Skeletal muscle satellite cell (primary cell): Measurements from ENCODE around the gene DDX28.
"Not testable (repeated sequence)": the region's sequence is repeated elsewhere in the genome, so short reads cannot be mapped to it uniquely, and the experiment has no call there.

Experiments used
- H3K27me3 ChIP-seq: 2 replicates; pipeline ENCODE4 v1.7.0; 2013; ENCODE audit warnings: low read length; ENCODE audit not compliant: control insufficient read depth, insufficient read depth
- H3K36me3 ChIP-seq: 2 replicates; pipeline ENCODE4 v1.7.0; 2013; ENCODE audit warnings: mild to moderate bottlenecking, control low read depth, low read length; ENCODE audit not compliant: insufficient read depth
- H3K4me1 ChIP-seq: 2 replicates; pipeline ENCODE4 v1.7.0; 2013; ENCODE audit warnings: low read length; ENCODE audit not compliant: control insufficient read depth, insufficient read depth
- H3K4me2 ChIP-seq: 2 replicates; pipeline ENCODE4 v1.7.0; 2013; ENCODE audit warnings: mild to moderate bottlenecking, low read length
- H3K4me3 ChIP-seq: 2 replicates; pipeline ENCODE4 v1.7.0; 2013; ENCODE audit warnings: low read length
- H3K9ac ChIP-seq: 2 replicates; pipeline ENCODE4 v1.7.0; 2013; ENCODE audit warnings: mild to moderate bottlenecking, low read depth, low read length, moderate library complexity
- H3K9me3 ChIP-seq: replicated peaks from 2 replicates; pipeline ENCODE4 v1.7.0; 2013; ENCODE audit warnings: mild to moderate bottlenecking, control low read depth, low read length
- small RNA-seq: library from RNA; depleted of rRNA; stranded (forward); fragments of <200 nt; gene quantifications from one replicate; pipeline ENCODE3, GENCODE V24; 2012

DDX28 gene

GRCh38 chr16:67975321-67976105 lies 47.5 kb downstream of the DDX28 start:
- Histone ChIP-seq H3K9me3 (no peaks in the 10 kb centered on the region), H3K4me2 (no peak overlapping the region), H3K36me3 (no peaks in the 10 kb centered on the region), H3K4me1 (no peaks in the 10 kb centered on the region), H3K4me3 (no peak overlapping the region), H3K27me3 (peaks cover 27% of the 10 kb centered on the region), H3K9ac (no peak overlapping the region)

- not testable (repeated sequence) for H3K4me2 ChIP-seq, H3K9me3 ChIP-seq, H3K9ac ChIP-seq, H3K36me3 ChIP-seq, H3K4me1 ChIP-seq, H3K4me3 ChIP-seq
- H3K27me3 ChIP-seq: peaks cover 16% of the 10 kb centered on the region
These were observed 50.7 kb downstream of the DDX28 start for GRCh38 chr16:67972285-67972684.

GRCh38 chr16:67971111-67971510 lies 51.9 kb downstream of the DDX28 start:
- no peaks in the 10 kb centered on the region for H3K9me3 ChIP-seq
- H3K4me2 ChIP-seq: no peak overlapping the region
- H3K4me3 ChIP-seq: no peak overlapping the region
- H3K9ac ChIP-seq: no peak overlapping the region
- peaks cover 3% of the 10 kb centered on the region for H3K36me3 ChIP-seq
- peaks cover 5% of the 10 kb centered on the region for H3K27me3 ChIP-seq
- H3K4me1 ChIP-seq: peaks cover 18% of the 10 kb centered on the region

Small RNAs within 50 kb of the gene (small RNA-seq; reads per million reads assigned to genes)
- gene RNU6-359P: 0.42 reads per million
